ENCODE results near the gene PDRG1.

The PDRG1 gene

DNA sequence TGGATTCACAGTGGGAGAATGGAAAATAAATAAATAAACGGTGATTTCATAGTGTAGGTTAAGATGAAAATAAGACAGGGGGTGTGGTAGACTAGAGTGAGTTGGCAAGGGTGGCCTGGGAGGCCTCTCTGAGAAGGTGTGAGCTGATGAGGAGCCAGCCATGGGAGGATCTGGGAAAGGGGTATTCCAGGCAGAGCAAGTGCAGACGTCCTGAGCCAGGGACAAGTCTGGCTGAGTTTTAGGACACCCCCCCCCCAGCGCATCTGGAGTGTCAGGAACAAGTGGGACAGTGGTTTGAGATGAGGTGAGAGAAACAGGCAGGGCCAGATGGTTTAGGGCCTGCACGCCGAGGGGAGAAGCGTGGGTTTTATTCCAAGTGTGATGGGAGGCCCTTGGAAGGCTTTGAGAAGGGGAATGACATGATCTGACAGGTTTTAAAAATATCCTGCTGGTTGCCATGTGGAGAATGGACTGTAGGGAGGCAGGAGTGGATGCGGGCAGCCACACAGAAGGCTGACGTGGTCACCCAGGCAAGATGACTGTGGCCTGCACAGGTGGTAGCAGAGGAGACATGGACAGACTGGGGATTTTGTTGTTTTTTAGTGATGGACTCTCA lies 37.3 kb upstream of the PDRG1 start:
- no peak for DNase-seq (ENCODE audit: low read depth)
- TF ChIP-seq, protein P1, sequence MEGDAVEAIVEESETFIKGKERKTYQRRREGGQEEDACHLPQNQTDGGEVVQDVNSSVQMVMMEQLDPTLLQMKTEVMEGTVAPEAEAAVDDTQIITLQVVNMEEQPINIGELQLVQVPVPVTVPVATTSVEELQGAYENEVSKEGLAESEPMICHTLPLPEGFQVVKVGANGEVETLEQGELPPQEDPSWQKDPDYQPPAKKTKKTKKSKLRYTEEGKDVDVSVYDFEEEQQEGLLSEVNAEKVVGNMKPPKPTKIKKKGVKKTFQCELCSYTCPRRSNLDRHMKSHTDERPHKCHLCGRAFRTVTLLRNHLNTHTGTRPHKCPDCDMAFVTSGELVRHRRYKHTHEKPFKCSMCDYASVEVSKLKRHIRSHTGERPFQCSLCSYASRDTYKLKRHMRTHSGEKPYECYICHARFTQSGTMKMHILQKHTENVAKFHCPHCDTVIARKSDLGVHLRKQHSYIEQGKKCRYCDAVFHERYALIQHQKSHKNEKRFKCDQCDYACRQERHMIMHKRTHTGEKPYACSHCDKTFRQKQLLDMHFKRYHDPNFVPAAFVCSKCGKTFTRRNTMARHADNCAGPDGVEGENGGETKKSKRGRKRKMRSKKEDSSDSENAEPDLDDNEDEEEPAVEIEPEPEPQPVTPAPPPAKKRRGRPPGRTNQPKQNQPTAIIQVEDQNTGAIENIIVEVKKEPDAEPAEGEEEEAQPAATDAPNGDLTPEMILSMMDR (conservative IDR thresholded peaks at IDR 0.05; ENCODE audit: low read depth, low read length) = no peak
- H3K4me3 ChIP-seq (ENCODE audit: low read length) = no peak overlapping the region

DNA sequence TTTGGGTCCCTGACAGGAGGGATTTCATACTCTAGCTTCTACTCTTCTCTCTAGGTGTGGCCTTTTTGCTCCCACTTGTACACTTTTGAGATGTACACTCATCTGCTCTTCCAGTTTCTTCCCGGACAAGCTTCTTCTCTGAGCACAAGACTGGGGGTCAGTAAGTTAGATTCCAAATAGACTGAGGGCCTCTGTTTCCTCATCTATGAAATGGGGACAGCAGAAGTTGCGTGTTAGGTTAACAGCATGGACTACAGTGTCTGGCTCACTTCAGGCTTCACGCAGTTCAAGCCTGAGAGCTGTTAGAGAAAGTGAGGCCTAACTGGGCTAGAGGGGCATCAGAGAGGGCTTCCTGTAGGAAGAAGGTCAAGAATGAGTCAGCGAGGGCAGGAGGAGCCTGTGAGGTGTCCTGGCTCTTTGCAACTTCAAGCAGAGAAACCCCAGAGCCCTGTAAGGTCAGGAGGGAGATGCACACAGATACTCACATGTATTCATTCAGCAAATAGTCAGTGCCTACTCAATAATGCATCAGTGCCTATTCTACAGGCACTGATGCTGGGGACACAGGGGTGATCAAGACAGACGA lies 36.7 kb upstream of the PDRG1 start:
- TF ChIP-seq, protein P1 (conservative IDR thresholded peaks at IDR 0.05; ENCODE audit: low read depth, low read length) = no peak
- no peak for DNase-seq (ENCODE audit: low read depth)
- no peak overlapping the region for H3K4me3 ChIP-seq (ENCODE audit: low read length)

DNA sequence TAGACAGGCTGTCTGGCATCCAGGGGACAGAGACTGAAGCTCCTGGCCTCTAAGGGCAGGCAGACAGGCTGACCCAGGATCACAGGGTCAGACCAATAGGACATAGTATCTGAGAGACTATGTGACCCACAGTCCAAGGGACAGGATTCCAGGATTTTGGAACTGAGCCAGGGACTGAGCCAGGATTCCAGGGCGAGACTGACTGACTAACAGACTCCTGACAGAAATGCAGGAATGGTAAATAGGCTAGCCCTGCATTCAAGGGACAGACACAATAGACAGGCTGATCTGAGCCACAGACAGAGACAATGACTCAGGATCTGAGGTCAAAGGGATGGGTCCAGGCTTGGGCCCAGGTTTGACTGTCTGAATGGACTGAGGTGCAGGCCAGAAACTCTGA lies 35.9 kb upstream of the PDRG1 start:
- DNase-seq (ENCODE audit: low read depth) = no peak
- TF ChIP-seq, protein P1 (conservative IDR thresholded peaks at IDR 0.05; ENCODE audit: low read depth, low read length) = no peak
- H3K4me3 ChIP-seq (ENCODE audit: low read length) = no peak overlapping the region

DNA sequence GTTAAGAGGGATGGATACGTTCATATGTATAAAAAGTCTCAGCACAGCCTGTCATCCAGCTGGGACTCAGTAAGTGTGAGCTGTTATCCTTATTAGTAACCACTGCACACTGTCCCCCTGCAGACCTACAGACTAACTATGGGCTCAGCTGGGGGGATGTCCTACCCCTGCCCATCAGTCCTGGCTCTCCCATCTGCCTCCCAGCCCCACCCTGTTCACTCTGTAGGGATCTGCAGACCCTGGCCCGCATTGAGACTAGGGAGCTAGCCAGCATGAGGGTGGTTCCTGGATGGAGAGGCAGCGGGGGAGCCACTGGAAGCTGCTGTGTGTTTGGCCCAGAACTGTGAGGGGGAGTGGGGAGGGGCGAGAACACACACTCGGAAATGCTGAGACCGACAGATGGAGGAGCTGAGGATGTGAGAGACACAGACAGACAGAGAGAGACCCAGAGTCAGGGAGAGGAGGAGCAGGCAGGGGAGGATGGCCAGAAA lies 33.2 kb upstream of the PDRG1 start:
- TF ChIP-seq, protein P1 (conservative IDR thresholded peaks at IDR 0.05; ENCODE audit: low read depth, low read length) = no peak
- no peak for DNase-seq (ENCODE audit: low read depth)

DNA sequence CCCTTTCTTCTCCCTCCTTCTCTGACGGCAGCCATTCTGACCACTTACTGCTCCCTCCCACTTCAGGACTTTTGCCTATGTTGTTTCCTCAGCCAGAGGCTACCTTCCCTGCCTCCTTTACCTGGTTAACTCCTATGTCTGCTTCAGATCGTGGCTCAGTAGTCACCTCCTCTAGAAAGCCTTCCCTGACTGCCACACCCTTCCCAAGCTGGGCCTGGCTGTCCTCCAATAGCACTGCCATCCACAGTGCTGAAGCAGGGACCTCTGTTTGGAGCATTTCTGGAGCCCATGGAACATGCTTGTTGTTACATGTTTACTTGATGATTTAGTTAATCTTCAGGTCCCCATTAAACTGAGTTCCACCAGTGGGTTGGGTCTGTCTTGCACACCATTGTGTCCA lies 29.9 kb upstream of the PDRG1 start:
- DNase-seq (ENCODE audit: low read depth) = no peak
- no peak overlapping the region for H3K4me3 ChIP-seq (ENCODE audit: low read length)
- TF ChIP-seq, protein P1 (conservative IDR thresholded peaks at IDR 0.05; ENCODE audit: low read depth, low read length) = no peak

More for the DNA sequence above, 33.2 kb upstream of the PDRG1 start:
- H3K4me3 ChIP-seq (ENCODE audit: low read length) = no peak overlapping the region

DNA sequence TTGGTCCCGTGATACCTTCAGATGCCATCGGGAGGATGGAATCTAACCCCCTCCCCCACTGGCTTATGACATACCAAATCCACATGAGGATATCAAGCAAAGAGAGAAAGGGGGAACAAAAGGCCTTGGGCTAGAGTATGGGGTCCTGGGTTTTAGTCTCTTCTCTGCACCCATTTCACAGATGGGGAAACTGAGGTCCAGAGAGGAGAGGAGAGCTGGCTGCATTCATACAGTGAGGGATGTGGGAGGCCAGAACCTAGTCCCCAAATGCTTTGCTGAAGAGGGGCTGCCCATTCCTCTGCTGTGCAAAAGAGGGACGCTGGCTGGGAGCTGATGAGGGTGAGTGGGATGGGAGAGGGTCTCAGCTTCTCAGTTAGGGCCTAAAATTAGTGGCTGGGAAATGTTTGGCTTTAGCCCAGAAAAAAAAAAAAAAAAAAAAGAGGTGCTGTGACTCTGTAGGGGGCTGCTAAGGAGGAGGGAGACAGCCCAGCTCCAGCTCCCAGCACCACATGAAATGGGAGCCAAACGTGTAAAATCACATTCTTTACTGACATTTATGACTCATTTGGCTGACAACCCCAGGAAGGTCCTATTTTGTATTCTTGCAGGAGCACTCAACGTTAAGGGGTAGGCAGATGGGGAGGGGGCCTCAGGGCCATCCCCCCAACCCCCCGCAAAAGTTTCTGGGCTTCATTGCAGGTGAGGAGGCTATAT lies 28.0 kb upstream of the PDRG1 start:
- no peak overlapping the region for H3K4me3 ChIP-seq (ENCODE audit: low read length)
- DNase-seq (ENCODE audit: low read depth) = no peak
- TF ChIP-seq, protein P1 (conservative IDR thresholded peaks at IDR 0.05; ENCODE audit: low read depth, low read length) = no peak

Data from retinal pigment epithelial cell (primary cell).